ENCODE data around the gene IL3RA.

Gene IL3RA

DNA sequence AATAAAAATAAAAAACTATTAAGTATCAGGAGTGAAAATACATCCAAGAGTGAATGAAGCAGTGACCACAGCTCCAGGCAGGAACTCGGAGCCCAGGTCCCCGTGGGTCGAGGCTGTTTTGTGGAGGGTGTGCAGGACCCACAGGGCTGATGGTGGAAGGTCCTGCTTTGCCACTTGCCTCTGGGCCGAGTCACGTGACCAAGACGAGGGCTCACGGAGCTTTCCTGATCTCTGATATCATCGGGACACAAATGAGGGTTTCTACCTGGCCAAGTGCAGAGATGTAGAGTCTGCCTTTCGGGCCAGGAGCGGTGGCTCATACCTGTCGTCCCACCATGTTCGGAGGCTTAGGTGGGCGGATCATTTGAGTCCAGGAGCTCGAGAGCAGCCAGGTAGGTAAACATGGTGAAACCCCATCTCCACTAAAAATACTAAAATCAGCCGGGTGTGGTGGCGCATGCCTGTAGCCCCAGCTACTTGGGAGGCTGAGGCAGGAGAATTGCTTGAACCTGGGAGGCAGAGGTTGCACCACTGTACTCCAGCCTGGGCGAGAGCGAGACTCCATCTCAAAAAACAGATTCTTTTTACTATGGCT is 48.2 kb downstream of the IL3RA start:
- H4K20me1 ChIP-seq (ENCODE audit: insufficient read depth, low read length): peaks cover 20% of the 10 kb centered on the region; the same call in 1 of the 2 replicates
- no peaks in the 10 kb centered on the region for H3K9me3 ChIP-seq (replicated peaks; ENCODE audit: insufficient read depth, low read length)
- H3F3A ChIP-seq (ENCODE audit: insufficient read depth, low read length): peaks cover 18% of the 10 kb centered on the region
- no peak overlapping the region for H3K4me2 ChIP-seq (ENCODE audit: low read depth, low read length)
- no peaks in the 10 kb centered on the region for H3K9me2 ChIP-seq (replicated peaks; ENCODE audit: insufficient read depth, low read length)
- H3K4me3 ChIP-seq (ENCODE audit: low read length): no peak overlapping the region
- no peaks in the 10 kb centered on the region for H3K27me3 ChIP-seq (replicated peaks; ENCODE audit: insufficient read depth, low read length)
- no peak for DNase-seq
- H3K36me3 ChIP-seq (replicated peaks; ENCODE audit: insufficient read depth, low read length): peaks cover 10% of the 10 kb centered on the region
- TF ChIP-seq EZH2 (optimal IDR thresholded peaks at IDR 0.05; ENCODE audit: low read depth, low read length): no peak
- TF ChIP-seq EZH2phosphoT487 (IDR thresholded peaks at IDR 0.05; ENCODE audit: low read length): no peak
- TF ChIP-seq, protein P1, sequence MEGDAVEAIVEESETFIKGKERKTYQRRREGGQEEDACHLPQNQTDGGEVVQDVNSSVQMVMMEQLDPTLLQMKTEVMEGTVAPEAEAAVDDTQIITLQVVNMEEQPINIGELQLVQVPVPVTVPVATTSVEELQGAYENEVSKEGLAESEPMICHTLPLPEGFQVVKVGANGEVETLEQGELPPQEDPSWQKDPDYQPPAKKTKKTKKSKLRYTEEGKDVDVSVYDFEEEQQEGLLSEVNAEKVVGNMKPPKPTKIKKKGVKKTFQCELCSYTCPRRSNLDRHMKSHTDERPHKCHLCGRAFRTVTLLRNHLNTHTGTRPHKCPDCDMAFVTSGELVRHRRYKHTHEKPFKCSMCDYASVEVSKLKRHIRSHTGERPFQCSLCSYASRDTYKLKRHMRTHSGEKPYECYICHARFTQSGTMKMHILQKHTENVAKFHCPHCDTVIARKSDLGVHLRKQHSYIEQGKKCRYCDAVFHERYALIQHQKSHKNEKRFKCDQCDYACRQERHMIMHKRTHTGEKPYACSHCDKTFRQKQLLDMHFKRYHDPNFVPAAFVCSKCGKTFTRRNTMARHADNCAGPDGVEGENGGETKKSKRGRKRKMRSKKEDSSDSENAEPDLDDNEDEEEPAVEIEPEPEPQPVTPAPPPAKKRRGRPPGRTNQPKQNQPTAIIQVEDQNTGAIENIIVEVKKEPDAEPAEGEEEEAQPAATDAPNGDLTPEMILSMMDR (IDR thresholded peaks at IDR 0.05; ENCODE audit: low read length): no peak
- H3K27ac ChIP-seq (ENCODE audit: low read length): no peak overlapping the region
- no peak overlapping the region for H3K9ac ChIP-seq (ENCODE audit: low read length)
- H3K4me1 ChIP-seq (ENCODE audit: low read length): no peaks in the 10 kb centered on the region
- H2AFZ ChIP-seq (ENCODE audit: low read length): no peak overlapping the region
- H3K79me2 ChIP-seq (ENCODE audit: low read length): peaks cover 26% of the 10 kb centered on the region

DNA sequence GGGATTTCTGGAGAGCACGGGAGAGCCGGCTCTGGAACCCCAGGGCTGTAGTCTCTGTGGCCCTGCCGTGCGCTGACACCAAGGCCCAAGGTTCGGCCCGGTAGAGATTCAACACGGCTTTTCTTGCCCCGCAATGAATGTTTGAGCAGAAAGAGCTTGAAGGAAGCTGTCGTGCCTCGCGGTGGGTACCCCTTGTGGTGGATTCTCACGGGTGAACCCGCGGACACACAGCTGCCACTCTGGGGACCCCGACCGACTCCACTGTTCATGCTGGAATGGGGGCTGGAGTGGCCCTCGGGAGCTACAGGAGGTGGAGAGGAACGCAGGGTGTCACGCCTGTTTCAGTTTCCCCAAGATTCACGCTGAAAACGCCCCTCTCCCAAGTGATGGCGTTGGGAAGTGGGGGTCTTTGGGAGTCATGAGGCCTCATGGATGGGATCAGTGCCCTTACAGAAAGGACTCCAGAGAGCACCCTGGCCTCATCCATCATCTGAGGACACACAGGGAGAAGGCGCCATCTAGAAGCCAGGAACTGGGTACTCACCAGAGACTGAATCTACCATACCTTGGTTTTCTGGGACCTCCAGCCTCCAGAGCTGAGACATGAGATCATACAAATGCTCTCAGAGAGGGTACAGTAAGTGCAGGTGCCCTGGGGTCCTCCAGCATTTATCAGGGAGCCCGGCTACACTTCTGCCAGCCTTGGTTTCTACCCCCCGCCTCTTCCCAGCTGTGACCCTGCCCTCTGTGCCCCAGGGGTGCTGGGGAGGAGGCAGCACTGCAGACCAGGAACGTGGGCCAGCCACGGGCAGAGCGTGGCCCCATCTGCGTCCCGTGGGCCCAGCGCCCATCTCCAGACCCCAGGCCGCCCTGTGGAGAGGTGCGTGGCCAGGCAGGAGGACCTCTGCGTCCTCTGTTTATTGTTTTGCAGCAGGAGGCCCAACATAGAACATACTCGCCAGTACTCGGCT is 49.0 kb downstream of the IL3RA start:
- no peak for TF ChIP-seq EZH2phosphoT487 (IDR thresholded peaks at IDR 0.05; ENCODE audit: low read length)
- Histone ChIP-seq H3K27ac (ENCODE audit: low read length) (no peak overlapping the region), H3K4me3 (ENCODE audit: low read length) (no peak overlapping the region), H3K36me3 (replicated peaks; ENCODE audit: insufficient read depth, low read length) (peaks cover 10% of the 10 kb centered on the region), H3F3A (ENCODE audit: insufficient read depth, low read length) (peaks cover 18% of the 10 kb centered on the region), H3K4me1 (ENCODE audit: low read length) (no peaks in the 10 kb centered on the region), H4K20me1 (ENCODE audit: insufficient read depth, low read length) (peaks cover 28% of the 10 kb centered on the region; the same call in 1 of the 2 replicates), H3K9me2 (replicated peaks; ENCODE audit: insufficient read depth, low read length) (no peaks in the 10 kb centered on the region), H3K27me3 (replicated peaks; ENCODE audit: insufficient read depth, low read length) (no peaks in the 10 kb centered on the region), H3K4me2 (ENCODE audit: low read depth, low read length) (no peak overlapping the region), H3K9me3 (replicated peaks; ENCODE audit: insufficient read depth, low read length) (no peaks in the 10 kb centered on the region), H3K79me2 (ENCODE audit: low read length) (peaks cover 34% of the 10 kb centered on the region), H2AFZ (ENCODE audit: low read length) (no peak overlapping the region), H3K9ac (ENCODE audit: low read length) (no peak overlapping the region)
- no peak for DNase-seq

DNA sequence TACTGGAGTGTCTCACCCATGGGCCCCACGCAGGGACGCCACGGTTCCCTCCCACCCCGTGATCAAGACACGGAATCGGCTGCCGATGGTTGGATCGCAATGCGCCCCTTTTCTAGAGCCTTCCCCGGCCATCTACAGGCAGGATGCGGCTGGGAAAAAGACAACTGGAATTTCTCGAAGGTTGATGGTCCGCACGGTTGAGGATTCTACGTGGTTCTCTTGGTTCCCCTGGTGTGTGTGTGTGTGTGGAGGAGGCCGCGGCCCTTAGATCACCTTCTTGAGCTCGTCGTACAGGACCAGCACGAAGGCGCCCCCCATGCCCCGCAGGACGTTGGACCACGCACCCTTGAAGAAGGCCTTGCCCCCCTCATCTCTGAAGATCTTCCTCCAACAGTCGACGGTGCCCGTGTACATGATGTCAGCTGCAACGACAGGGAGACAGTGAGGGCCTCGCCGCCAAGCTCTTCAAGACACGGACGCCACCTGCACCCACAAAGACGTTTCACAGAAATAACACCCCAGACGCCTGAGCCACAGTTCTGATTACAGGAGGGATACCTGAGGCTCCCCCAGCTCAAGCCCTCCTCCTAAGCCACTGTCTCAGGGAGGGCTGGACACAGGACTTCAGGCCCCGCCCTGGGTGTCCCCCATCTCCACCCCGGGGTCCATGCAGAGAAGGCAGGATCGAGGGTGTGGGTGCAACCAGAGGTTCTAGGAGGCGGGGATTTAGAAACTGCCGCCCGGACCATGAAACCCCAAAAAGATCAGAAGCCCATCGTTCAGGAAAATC is 49.9 kb downstream of the IL3RA start:
- peaks cover 44% of the 10 kb centered on the region for H3K79me2 ChIP-seq (ENCODE audit: low read length)
- TF ChIP-seq, protein P1 (IDR thresholded peaks at IDR 0.05; ENCODE audit: low read length): no peak
- TF ChIP-seq EZH2phosphoT487 (IDR thresholded peaks at IDR 0.05; ENCODE audit: low read length) (no peak), EZH2 (optimal IDR thresholded peaks at IDR 0.05; ENCODE audit: low read depth, low read length) (no peak)
- H2AFZ ChIP-seq (ENCODE audit: low read length): no peak overlapping the region
- H3F3A ChIP-seq (ENCODE audit: insufficient read depth, low read length): peaks cover 23% of the 10 kb centered on the region
- H3K9me2 ChIP-seq (replicated peaks; ENCODE audit: insufficient read depth, low read length): no peaks in the 10 kb centered on the region
- H3K4me2 ChIP-seq (ENCODE audit: low read depth, low read length): no peak overlapping the region
- no peaks in the 10 kb centered on the region for H3K9me3 ChIP-seq (replicated peaks; ENCODE audit: insufficient read depth, low read length)
- no peak overlapping the region for H3K27ac ChIP-seq (ENCODE audit: low read length)
- H3K36me3 ChIP-seq (replicated peaks; ENCODE audit: insufficient read depth, low read length): peaks cover 10% of the 10 kb centered on the region
- H3K4me1 ChIP-seq (ENCODE audit: low read length): no peaks in the 10 kb centered on the region
- H3K4me3 ChIP-seq (ENCODE audit: low read length): no peak overlapping the region
- no peaks in the 10 kb centered on the region for H3K27me3 ChIP-seq (replicated peaks; ENCODE audit: insufficient read depth, low read length)
- H3K9ac ChIP-seq (ENCODE audit: low read length): no peak overlapping the region
- H4K20me1 ChIP-seq (ENCODE audit: insufficient read depth, low read length): peaks cover 35% of the 10 kb centered on the region; the same call in 1 of the 2 replicates
- no peak for DNase-seq

Data from MM.1S (cell line).